HK-2 (cell line): Measurements from ENCODE around the gene GLP2R.
A peak's percentile ranks its signal among the peaks of the same experiment; 100 is the strongest.
"Not testable (repeated sequence)": the region's sequence is repeated elsewhere in the genome, so short reads cannot be mapped to it uniquely, and the experiment has no call there.

Experiments
- DNase-seq: peaks from one replicate; pipeline ENCODE4 v3.0.0-alpha.2; 2018; ENCODE audit not compliant: unreplicated experiment

Gene GLP2R

GRCh38 chr17:9899280-9900043 is 73.7 kb downstream of the GLP2R start:
- no peak for DNase-seq

- DNase-seq, result no peak
Observed at GRCh38 chr17:9900044-9900594, 74.4 kb downstream of the GLP2R start.

DNA sequence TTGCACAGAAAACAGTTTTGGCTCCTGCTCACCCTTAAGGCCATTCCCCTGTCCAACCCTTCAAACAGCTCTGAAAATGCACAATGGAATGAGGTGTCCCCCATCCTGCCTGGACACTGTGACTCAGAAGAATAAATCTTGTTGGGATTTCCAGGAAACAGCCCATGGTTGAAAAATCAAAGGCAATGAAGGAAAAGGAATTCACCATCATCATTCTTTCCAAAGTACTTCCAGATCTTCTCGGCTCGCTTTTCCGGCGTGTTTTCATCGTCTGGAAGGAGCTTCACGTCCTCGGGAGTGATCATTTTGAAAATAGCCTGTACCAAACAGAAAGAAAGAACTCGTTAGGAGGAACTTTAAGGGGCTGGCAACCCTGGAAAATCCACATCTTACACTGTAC is 75.1 kb downstream of the GLP2R start:
- DNase-seq, result peak; percentile 16

DNA sequence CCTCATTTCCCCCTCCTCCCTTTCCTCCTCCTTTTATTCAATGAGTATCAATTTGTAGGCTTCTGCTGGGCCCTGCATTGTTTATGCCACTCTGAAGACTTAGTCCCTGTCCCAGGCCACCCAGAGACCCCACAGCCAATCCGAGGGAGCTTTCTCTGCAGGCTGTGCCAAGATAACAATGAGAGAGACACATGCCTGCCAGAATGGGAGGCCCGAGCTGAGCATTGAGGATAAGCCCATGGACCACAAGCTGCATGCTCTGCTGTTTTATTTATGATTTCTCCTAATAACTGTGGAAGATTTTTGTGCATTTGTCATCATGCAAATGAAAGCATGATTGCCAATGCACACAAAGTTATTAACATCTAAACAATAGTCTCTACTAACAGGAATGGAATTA is 76.4 kb downstream of the GLP2R start:
- DNase-seq, result no peak

GRCh38 chr17:9904277-9905077 is 78.8 kb downstream of the GLP2R start:
- DNase-seq, result no peak

- DNase-seq, result no peak
Observed at GRCh38 chr17:9905078-9905415, 79.3 kb downstream of the GLP2R start, which contains the start of gene RCVRN. TSS of gene RCVRN (minus strand) at chr17:9905271. CDS start at chr17:9905180, 91 bp downstream.

GRCh38 chr17:9905902-9906301 is 80.2 kb downstream of the GLP2R start:
- DNase-seq, result no peak

GRCh38 chr17:9906616-9907015 is 80.9 kb downstream of the GLP2R start:
- DNase-seq, result no peak

DNA sequence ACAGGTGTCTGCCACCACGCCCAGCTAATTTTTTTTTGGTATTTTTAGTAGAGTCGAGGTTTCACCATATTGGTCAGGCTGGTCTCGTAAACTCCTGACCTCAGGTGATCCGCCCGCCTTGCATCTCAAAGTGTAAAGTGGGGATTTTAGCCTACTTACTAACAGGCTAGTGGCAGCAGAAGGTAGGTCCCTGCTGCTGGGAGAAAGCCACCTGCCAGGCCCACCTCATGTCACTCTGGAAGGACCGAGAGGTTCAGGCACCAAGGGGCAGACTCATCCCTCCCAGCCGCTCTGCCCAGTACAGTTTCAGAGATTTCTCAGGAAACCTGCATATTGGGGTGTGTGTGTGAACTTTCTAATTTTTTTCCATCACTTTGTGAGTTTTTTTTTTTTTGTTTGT is 81.4 kb downstream of the GLP2R start:
- DNase-seq, result no peak

GRCh38 chr17:9907883-9908648 is 82.3 kb downstream of the GLP2R start:
- no peak for DNase-seq

GRCh38 chr17:9908649-9909042 is 82.9 kb downstream of the GLP2R start:
- no peak for DNase-seq

GRCh38 chr17:9911089-9911488 is 85.4 kb downstream of the GLP2R start:
- no peak for DNase-seq

GRCh38 chr17:9912121-9913099 is 86.7 kb downstream of the GLP2R start:
- no peak for DNase-seq

DNA sequence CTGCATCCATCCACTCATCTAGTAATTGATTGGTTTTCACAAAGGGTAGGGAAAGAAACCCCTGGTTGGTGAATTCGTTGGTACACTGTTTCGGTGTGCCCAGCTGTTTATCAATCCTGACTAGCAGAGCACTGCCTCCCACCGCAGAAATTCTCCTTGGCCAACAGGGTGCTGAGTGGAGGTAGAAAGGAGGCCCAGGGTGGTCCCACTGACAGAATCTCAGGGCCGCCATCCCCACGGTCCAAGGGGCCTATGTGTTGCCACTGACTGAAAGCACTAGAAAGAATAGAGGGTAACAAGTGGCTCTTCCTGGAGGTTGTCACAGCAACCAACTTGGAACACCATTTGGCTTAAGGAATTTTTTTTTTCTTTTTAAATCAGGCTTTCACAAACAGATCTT is 87.8 kb downstream of the GLP2R start:
- DNase-seq, result no peak

DNA sequence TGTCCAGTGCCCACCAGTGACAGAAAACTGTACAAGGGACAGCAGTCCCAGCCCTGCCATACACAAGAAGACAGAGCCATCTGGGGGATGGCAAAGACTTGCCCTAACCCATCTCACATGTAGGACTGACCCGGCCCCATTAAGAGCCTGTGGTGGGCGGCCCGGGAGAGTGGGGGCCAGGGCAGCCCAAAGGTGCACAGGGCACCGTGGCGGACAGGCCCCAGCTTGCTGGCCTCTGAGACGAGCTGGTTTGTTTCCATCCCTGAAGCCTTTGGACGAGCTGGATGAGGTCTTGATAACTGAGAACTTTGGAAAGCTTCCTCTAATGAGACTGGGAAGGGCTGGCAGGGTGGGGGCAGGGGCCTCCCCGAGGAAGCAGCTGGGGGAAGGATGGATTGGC is 90.4 kb downstream of the GLP2R start:
- no peak for DNase-seq

DNA sequence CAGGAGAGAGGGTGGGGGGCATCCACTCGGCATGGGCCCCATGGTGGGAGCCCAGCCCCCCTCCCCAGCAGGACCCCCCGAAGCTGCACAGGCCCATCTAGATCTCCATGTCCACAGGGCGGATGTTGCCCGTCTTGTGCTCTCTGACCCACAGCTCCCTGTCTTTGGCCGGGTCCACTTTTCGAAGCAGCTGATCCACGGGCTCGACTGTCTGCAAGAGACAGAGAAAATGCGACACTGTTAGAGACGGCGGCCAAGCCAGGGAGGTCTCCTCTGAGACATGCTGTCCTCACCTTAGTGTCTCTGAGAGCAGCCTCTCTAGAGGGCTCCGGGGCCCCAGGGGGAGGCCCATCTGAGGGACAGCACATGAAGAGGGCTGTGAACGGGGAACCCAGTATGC is 91.4 kb downstream of the GLP2R start:
- DNase-seq, result no peak

DNA sequence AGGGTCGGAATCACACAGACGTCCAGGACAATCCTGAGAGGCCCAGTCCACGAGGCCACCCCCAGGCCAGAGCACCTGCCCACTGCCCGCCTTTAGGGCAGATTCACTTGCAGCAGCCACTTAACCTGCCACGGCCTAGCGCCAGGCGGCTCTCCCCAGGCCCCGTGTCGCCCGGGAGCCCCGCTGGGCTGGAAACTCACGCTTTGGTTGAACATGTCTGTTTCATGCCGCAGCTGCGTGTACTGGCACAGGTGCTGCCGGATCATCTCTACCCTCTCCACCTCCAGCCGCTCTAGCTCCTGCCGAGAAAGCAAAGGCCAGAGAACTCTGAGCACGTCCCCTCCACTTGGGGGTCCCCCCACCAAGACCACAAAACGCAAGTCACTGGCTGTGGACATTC is 92.1 kb downstream of the GLP2R start:
- no peak for DNase-seq

- DNase-seq, result no peak
Observed at GRCh38 chr17:9918352-9918751, 92.6 kb downstream of the GLP2R start.

DNA sequence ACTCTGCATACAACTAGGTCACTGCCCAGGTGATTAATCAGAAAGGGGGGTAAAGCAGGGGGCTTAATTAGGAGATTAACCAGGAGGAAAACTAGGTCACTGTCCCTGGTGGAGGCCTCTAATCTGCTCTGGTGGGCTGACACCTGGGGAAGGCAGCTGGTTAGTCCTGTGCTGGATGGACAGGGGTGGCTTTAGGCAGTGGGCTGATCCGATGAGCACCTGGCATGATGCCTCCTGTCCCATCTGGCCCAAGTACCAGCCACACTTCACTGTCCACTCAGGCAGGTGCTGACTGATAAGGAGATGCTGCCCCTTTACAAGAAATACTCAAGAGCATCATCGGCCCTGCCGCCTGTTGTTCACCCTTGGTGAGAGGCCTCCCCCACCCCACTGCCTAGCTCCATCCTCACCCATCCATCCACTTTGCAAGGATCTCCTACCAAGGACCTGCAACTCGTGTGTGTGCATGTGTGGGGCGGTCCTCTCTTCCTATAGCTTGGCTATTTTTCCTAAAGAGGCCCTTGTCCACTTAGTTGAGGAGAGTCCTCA is 93.2 kb downstream of the GLP2R start:
- DNase-seq, result no peak

DNA sequence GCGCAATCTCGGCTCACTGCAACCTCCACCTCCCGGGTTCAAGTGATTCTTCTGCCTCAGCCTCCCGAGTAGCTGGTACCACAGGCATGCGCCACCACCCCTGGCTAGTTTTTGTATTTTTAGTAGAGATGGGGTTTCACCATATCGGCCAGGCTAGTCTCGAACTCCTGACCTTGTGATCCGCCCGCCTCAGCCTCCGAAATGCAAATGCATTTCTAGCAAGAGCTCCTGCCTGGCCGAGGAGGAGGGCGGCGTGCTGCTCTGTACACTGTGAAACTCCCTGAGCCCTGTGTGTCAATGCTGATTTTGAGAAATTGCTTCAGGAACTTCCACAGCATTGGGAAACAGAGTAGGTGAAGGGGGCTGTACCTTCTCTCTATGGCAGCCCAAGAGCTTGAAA is 95.5 kb downstream of the GLP2R start:
- not testable (repeated sequence) for DNase-seq
